ENCODE measurements around the gene DCST2. TPM values are rescaled to one million over a fixed set of nuclear protein-coding genes. Genes with fewer than 3 reads are reported as not detected.

The DCST2 gene
- total and polyA plus RNA-seq, 9 donors = 0.17 to 1.4 (median 1.1) TPM; not detected in 1

GRCh38 chr1:155023627-155024026 lies 10.0 kb downstream of the DCST2 start:
- no peak overlapping the region for H3K4me3 ChIP-seq
- H3K27me3 ChIP-seq = no peaks in the 10 kb centered on the region
- intact Hi-C loops (cut with DNase I) = no loop called here
- no peak for DNase-seq
- TF ChIP-seq CTCF (IDR thresholded peaks at IDR 0.05) = no peak
- no peak for TF ChIP-seq POLR2A (IDR thresholded peaks at IDR 0.05)
- no peak for TF ChIP-seq EP300 (IDR thresholded peaks at IDR 0.05)
- H3K4me1 ChIP-seq (ENCODE audit: insufficient read depth) = no peaks in the 10 kb centered on the region
- no peaks in the 10 kb centered on the region for H3K9me3 ChIP-seq
- H3K36me3 ChIP-seq = no peaks in the 10 kb centered on the region
- 73 to 84% (median 78%) methylated on average over 5 of the region's 5 CpGs for WGBS, 3 donors
- no peak overlapping the region for H3K27ac ChIP-seq

- intact Hi-C loops (cut with DNase I) = no loop called here
Observed at GRCh38 chr1:155022927-155023236, 10.7 kb downstream of the DCST2 start.

GRCh38 chr1:155022136-155022926 lies 11.2 kb downstream of the DCST2 start:
- WGBS, 3 donors = 78 to 85% (median 81%) methylated on average over 8 of the region's 8 CpGs
- Histone ChIP-seq H3K36me3 (no peaks in the 10 kb centered on the region), H3K27me3 (no peaks in the 10 kb centered on the region), H3K4me1 (ENCODE audit: insufficient read depth) (peaks cover 4% of the 10 kb centered on the region), H3K4me3 (no peak overlapping the region), H3K27ac (no peak overlapping the region), H3K9me3 (no peaks in the 10 kb centered on the region)
- DNase-seq = no peak
- intact Hi-C loops (cut with DNase I) = no loop called here
- TF ChIP-seq POLR2A (IDR thresholded peaks at IDR 0.05) = no peak
- no peak for TF ChIP-seq CTCF (IDR thresholded peaks at IDR 0.05)
- no peak for TF ChIP-seq EP300 (IDR thresholded peaks at IDR 0.05)

More at GRCh38 chr1:155022927-155023236, 10.7 kb downstream of the DCST2 start:
- WGBS, 3 donors = 63 to 67% (median 64%) methylated on average over 4 of the region's 4 CpGs
- Histone ChIP-seq H3K4me3 (no peak overlapping the region), H3K27me3 (no peaks in the 10 kb centered on the region), H3K4me1 (ENCODE audit: insufficient read depth) (peaks cover 2% of the 10 kb centered on the region), H3K9me3 (no peaks in the 10 kb centered on the region), H3K27ac (no peak overlapping the region), H3K36me3 (no peaks in the 10 kb centered on the region)
- peak in 1 of 5 donors; percentile 22 for DNase-seq
- TF ChIP-seq CTCF (IDR thresholded peaks at IDR 0.05) = no peak
- TF ChIP-seq POLR2A (IDR thresholded peaks at IDR 0.05) = no peak
- no peak for TF ChIP-seq EP300 (IDR thresholded peaks at IDR 0.05)

GRCh38 chr1:155019377-155020245 lies 14.0 kb downstream of the DCST2 start:
- intact Hi-C loops (cut with DNase I) = loop anchor here in 1 of 4 donors (5.0 kb wide), 1 partner anchor 33 kb away; the partner anchor contains the start of gene ADAM15

More at GRCh38 chr1:155019377-155020245, 14.0 kb downstream of the DCST2 start:
- WGBS, 3 donors = 72 to 79% (median 75%) methylated on average over 11 of the region's 11 CpGs
- H3K27me3 ChIP-seq = no peaks in the 10 kb centered on the region
- H3K4me1 ChIP-seq (ENCODE audit: insufficient read depth) = peaks cover 6% of the 10 kb centered on the region
- no peak overlapping the region for H3K4me3 ChIP-seq
- H3K36me3 ChIP-seq = no peaks in the 10 kb centered on the region
- no peak overlapping the region for H3K27ac ChIP-seq
- H3K9me3 ChIP-seq = no peaks in the 10 kb centered on the region
- no peak for DNase-seq
- TF ChIP-seq EP300 (IDR thresholded peaks at IDR 0.05) = no peak
